Tibial artery (tissue), 4 donors: ENCODE data around the gene MXI1.

Experiments used
- DNase-seq, 2 donors: peaks; one replicate each; pipeline ENCODE4 v3.0.0-alpha.2; 2019
- H3K27ac ChIP-seq, 2 donors: fragments of 200-600 bp; sonication (generic) in 1 of 2; 1 replicate in 1 of 2; 2 replicates in 1 of 2; pipeline ENCODE4 v1.5.1; 2018 to 2019; ENCODE audit warnings: mild to moderate bottlenecking in 1 of 2
- H3K27me3 ChIP-seq, 2 donors: fragments of 200-600 bp; sonication (generic) in 1 of 2; one replicate each; pipeline versions ENCODE4 v1.5.1 to v1.6.0; 2016 to 2019
- H3K36me3 ChIP-seq, 3 donors: fragments of 200-600 bp; sonication (generic) in 2 of 3; one replicate each; pipeline ENCODE4 v1.5.1; 2016 to 2019; ENCODE audit warnings: mild to moderate bottlenecking in 2 of 3
- H3K4me1 ChIP-seq, 4 donors: fragments of 200-600 bp; sonication (generic) in 2 of 4; 1 replicate in 3 of 4; 2 replicates in 1 of 4; pipeline ENCODE4 v1.5.1; 2016 to 2019
- H3K4me3 ChIP-seq, 2 donors: fragments of 200-600 bp; sonication (generic) in 1 of 2; 1 replicate in 1 of 2; 2 replicates in 1 of 2; pipeline ENCODE4 v1.5.1; 2018 to 2019; ENCODE audit warnings: mild to moderate bottlenecking in 2 of 2
- H3K9me3 ChIP-seq, 3 donors: fragments of 200-600 bp; sonication (generic) in 1 of 3; one replicate each; pipeline ENCODE4 v1.5.1; 2016 to 2019
- intact Hi-C: fragments of 100-400 bp; cut with DNase I; formaldehyde crosslinking; loops from one replicate; pipeline ENCODE4 v1.15.0; 2023; ENCODE audit warnings: low total_unique reads
- TF ChIP-seq, protein P1 (sequence below), 2 experiments: fragments of 200-600 bp in 1 of 2; fragments of 450-650 bp in 1 of 2; IDR thresholded peaks; one replicate each; pipeline ENCODE4 v1.5.1; 2017 to 2019; ENCODE audit warnings: antibody characterized with exemption in 2 of 2, mild to moderate bottlenecking in 1 of 2, moderate library complexity in 1 of 2

Gene MXI1

DNA sequence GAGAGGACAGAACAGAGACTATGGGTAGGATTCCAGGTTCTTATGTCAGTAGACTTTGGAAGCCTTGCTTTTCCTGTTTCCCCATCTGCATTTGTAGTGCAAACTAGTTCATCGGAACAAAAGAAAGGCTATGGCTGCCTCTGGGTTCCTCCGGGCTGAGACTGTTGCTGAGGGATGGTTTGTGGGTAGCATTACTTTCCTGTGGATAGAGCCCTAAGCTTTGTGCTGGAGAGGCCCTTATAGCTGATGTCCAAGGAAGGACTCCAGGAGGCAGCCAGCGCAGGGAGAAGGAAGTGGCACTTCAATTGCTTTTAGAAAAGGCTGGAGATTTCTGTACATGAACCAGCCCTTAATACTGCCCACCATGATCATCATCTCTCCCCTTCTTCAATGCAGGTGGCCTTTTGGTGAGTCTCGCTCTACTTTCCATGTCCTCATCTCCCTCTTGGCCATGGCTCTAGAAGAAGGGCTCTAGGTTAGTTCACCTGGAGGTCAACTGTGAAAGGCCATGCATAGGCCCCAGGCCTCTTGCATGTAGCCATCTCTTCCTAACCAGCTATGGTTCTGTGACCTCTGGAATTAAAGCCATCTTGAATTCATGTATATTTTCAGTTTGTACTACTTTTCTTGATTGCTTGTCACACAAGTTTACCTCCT is 15.4 kb downstream of the MXI1 start:
- DNase-seq = no peak
- H3K4me1 ChIP-seq = peaks cover 0 to 45% (median 36%) of the 10 kb centered on the region in 4 donors
- TF ChIP-seq, protein P1, sequence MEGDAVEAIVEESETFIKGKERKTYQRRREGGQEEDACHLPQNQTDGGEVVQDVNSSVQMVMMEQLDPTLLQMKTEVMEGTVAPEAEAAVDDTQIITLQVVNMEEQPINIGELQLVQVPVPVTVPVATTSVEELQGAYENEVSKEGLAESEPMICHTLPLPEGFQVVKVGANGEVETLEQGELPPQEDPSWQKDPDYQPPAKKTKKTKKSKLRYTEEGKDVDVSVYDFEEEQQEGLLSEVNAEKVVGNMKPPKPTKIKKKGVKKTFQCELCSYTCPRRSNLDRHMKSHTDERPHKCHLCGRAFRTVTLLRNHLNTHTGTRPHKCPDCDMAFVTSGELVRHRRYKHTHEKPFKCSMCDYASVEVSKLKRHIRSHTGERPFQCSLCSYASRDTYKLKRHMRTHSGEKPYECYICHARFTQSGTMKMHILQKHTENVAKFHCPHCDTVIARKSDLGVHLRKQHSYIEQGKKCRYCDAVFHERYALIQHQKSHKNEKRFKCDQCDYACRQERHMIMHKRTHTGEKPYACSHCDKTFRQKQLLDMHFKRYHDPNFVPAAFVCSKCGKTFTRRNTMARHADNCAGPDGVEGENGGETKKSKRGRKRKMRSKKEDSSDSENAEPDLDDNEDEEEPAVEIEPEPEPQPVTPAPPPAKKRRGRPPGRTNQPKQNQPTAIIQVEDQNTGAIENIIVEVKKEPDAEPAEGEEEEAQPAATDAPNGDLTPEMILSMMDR (IDR thresholded peaks at IDR 0.05) = no peak
- no peak overlapping the region for H3K4me3 ChIP-seq
- no peaks in the 10 kb centered on the region for H3K9me3 ChIP-seq
- peak overlapping the region; percentile 92 to 99 for H3K27ac ChIP-seq
- no peaks in the 10 kb centered on the region for H3K36me3 ChIP-seq
- intact Hi-C loops = no loop called here
- no peaks in the 10 kb centered on the region for H3K27me3 ChIP-seq

DNA sequence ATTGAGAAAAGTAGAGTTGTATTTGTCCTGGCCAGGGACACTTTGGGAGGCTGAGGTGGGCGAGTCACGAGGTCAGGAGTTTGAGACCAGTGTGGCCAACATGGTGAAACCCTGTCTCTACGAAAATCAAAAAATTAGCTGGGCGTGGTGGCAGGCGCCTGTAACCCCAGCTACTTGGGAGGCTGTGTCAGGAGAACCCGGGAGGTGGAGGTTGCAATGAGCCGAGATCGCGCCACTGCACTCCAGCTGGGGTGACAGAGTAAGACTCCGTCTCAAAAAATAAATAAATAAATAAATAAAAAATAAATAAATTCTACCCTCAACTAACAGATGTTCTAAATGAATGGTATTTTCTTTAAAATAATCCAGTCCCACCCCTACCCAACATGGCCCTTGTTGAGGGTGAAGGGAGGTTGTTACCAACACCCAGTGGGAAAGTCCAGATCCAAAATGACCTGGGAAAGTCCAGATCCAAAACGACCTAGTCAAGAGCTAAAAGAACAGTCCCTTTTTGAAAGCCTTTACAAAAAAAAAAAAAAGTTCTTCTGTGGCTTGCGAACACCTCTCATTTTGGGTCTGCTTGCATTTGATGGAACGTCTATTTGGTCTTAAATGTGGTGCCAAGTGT is 16.0 kb downstream of the MXI1 start:
- Histone ChIP-seq H3K9me3 (no peaks in the 10 kb centered on the region), H3K27me3 (no peaks in the 10 kb centered on the region), H3K36me3 (peaks cover 0 to 3% (median 0%) of the 10 kb centered on the region in 3 donors), H3K4me3 (no peak overlapping the region), H3K27ac (peak overlapping the region; percentile 92 to 99), H3K4me1 (peaks cover 0 to 50% (median 38%) of the 10 kb centered on the region in 4 donors)
- no peak for DNase-seq
- intact Hi-C loops = no loop called here
- TF ChIP-seq, protein P1 (IDR thresholded peaks at IDR 0.05) = no peak

DNA sequence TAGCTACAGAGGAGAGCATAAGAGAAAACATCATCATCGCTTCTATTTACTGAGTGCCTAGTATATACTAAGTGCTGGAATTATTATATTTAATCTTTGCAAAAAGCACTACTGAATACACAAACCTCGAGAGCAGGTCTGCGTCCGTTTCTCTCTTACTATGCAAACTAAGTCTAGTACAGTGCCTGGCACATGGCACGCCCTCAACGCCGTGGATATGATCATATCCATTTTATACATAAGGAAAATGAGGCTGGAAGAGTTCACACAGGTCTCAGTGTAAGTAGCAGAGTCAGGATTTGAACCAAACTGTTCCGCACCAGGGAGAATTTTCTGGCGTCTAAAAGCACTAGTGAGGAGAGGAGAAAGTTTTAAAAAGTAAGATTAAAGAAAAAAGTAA is 17.6 kb downstream of the MXI1 start:
- DNase-seq = no peak
- intact Hi-C loops = loop anchor here (5.0 kb wide), 2 partner anchors 42 to 88 kb away; no protein-coding TSS in a partner anchor
- peaks cover 0 to 59% (median 46%) of the 10 kb centered on the region in 4 donors for H3K4me1 ChIP-seq
- no peaks in the 10 kb centered on the region for H3K9me3 ChIP-seq
- peaks cover 0 to 18% (median 4%) of the 10 kb centered on the region in 3 donors for H3K36me3 ChIP-seq
- H3K27me3 ChIP-seq = no peaks in the 10 kb centered on the region
- TF ChIP-seq, protein P1 (IDR thresholded peaks at IDR 0.05) = no peak
- H3K4me3 ChIP-seq = peak overlapping the region; percentile 92 to 95
- peak overlapping the region; percentile 89 to 93 for H3K27ac ChIP-seq

GRCh38 chr10:110225441-110225755 is 18.0 kb downstream of the MXI1 start:
- Histone ChIP-seq H3K4me1 (peaks cover 0 to 59% (median 45%) of the 10 kb centered on the region in 4 donors), H3K9me3 (no peaks in the 10 kb centered on the region), H3K36me3 (peaks cover 0 to 18% (median 8%) of the 10 kb centered on the region in 3 donors), H3K27me3 (no peaks in the 10 kb centered on the region), H3K4me3 (peak overlapping the region; percentile 92 to 95), H3K27ac (peak overlapping the region; percentile 89 to 93)
- no peak for DNase-seq
- intact Hi-C loops = loop anchor here (5.0 kb wide), 2 partner anchors 42 to 88 kb away; no protein-coding TSS in a partner anchor
- TF ChIP-seq, protein P1 (IDR thresholded peaks at IDR 0.05) = peak in 1 of 2 experiments; percentile 4

DNA sequence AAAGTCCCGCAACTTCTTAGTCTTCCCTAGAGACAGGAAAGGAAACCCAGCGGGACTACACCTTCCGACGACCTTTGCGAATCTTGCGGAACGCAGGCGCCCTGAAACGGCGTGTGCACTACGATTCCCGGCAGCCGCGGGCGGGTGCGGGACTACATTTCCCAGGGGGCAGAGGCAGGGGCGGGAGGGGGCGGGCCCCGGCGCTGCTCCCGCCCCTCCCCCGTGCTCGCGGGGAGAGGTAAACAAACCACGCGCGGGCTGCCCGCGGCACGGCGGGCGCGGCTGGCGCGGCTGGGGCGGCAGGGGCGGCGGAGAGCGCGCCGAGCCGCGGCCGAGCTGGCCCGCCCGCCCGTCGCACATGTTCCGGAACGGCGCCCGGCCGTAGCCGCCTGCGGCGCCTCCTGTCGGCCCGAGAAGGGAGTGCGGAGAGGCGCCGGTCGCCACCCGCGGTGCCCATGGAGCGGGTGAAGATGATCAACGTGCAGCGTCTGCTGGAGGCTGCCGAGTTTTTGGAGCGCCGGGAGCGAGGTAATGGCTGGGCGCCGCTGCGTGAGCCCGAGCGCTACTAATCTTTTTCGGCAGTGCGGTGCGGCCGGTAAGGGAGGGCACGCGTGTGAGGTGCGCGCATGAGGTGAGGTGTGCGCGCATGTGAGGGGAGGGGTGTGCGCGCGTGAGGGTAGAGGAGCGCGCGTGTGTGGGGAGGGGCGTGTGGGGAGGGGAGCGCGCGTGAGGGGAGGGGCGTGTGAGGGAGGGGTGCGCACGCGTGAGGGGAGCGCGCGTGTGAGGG is 18.5 kb downstream of the MXI1 start:
- TF ChIP-seq, protein P1 (IDR thresholded peaks at IDR 0.05) = peak; percentile 66 to 91
- Histone ChIP-seq H3K27ac (peak overlapping the region; percentile 89 to 93), H3K4me3 (peak overlapping the region; percentile 92 to 95), H3K27me3 (no peaks in the 10 kb centered on the region), H3K9me3 (no peaks in the 10 kb centered on the region), H3K36me3 (peaks cover 1 to 18% (median 9%) of the 10 kb centered on the region in 3 donors), H3K4me1 (peaks cover 0 to 59% (median 42%) of the 10 kb centered on the region in 4 donors)
- intact Hi-C loops = loop anchor here (1.0 to 5.0 kb wide), 3 partner anchors 17 to 89 kb away; no protein-coding TSS in a partner anchor
- DNase-seq = peak; percentile 89 to 96
